NCI-H345 (cell line): Measurements from ENCODE around the gene TRIM13.
"Not testable (repeated sequence)": the region's sequence is repeated elsewhere in the genome, so short reads cannot be mapped to it uniquely, and the experiment has no call there.

ENCODE experiments used
- DNase-seq: peaks from one replicate; lab custom pipeline; 2025; lab: John Stamatoyannopoulos, UW

TRIM13 gene, protein sequence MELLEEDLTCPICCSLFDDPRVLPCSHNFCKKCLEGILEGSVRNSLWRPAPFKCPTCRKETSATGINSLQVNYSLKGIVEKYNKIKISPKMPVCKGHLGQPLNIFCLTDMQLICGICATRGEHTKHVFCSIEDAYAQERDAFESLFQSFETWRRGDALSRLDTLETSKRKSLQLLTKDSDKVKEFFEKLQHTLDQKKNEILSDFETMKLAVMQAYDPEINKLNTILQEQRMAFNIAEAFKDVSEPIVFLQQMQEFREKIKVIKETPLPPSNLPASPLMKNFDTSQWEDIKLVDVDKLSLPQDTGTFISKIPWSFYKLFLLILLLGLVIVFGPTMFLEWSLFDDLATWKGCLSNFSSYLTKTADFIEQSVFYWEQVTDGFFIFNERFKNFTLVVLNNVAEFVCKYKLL

DNA sequence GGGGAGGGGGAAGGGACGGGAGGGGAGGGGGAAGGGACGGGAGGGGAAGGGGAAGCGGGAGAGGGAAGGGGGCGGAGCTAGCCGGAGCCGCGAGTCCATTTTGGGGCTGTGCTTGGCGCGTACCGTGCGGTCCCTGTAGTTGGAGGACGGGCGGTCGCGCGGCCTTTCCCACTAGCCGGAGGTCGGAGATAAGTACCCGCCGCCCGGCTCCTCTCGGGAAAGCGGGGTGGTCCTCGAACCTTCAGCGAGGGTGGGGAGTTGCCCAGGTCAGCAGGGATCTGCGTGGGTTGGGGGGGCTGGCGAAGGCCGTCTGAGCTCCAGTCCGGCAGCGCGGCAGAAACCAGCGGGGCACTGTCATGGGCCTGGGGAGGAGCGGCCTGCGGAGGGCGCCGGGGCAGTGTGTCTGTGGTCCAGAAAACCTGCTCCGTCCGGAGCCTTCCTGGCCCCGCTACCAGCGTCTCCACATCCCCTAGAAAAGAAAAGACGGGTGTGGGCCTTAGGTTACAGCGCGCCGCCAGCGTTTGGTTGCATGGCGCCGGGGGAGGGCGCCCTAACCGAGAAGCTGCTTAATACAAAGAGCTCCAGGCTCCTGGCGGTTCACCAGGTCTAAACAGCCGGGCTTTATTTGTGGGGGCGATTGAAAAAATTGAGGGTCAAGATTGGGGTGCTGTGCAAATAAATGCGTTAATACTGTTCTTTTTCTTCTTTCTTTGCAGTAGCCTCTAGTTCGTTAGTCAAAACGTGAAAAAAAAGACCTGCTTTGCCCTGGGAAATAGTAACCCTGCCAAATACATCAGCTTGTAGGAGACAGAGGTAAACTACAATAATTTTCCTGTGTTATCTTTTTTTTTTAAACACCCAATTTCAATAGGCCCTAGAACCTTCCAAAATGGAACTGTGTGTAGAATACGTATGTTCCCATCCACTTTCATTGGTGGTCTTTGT is at the start of gene TRIM13:
Gene TRIM13, plus strand, starts transcription at position 92 of the 945 bp plus-strand sequence. CDS start 14,899 bp downstream, outside the sequence.
- peak; percentile 75 for DNase-seq

DNA sequence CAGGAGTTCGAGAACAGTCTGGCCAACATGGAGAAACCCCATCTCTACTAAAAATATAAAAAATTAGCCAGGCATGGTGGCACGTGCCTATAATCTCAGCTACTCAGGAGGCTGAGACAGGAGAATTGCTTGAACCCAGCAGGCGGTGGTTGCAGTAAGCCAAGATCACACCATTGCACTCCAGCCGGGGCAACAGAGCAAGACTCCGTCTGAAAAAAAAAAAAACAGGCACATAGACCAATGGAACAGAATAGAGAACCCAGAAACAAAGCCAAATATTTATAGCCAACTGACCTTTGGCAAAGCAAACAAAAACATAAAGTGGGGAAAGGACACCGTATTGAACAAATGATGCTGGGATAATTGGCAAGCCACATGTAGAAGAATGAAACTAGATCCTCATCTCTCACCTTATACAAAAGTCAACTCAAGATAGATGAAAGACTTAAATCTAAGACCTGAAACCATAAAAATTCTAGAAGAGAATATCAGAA is 48.0 kb upstream of the TRIM13 start:
- not testable (repeated sequence) for DNase-seq

DNA sequence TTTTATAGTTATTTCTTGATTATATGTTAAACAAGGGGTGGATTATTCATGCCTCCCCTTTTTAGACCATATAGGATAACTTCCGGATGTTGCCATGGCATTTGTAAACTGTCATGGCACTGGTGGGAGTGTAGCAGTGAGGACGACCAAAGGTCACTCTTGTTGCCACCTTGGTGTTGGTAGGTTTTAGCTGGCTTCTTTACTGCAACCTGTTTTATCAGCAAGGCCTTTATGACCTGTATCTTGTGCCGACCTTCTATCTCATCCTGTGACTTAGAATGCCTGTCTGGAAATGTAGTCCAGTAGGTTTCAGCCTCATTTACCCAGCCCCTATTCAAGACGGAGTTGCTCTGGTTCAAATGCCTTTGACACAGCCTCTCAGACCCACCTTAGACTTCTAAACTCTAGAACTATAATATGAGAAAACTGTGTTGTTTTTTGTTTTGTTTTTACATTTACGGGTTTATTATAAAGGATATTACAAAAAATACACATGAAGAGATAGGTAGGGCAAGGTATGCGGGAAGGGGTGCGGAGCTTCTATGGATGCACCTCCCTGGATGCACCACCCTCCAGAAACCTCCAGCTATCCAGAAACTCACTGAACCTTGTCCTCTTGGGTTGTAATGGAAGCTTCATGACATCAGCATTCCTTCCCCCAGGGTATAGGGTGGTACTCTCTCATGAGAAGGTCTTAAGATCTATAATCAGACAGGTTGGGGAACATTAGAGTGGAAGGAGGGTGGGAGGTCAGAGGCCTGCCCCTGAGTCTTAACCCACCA is 44.9 kb upstream of the TRIM13 start:
- no peak for DNase-seq

DNA sequence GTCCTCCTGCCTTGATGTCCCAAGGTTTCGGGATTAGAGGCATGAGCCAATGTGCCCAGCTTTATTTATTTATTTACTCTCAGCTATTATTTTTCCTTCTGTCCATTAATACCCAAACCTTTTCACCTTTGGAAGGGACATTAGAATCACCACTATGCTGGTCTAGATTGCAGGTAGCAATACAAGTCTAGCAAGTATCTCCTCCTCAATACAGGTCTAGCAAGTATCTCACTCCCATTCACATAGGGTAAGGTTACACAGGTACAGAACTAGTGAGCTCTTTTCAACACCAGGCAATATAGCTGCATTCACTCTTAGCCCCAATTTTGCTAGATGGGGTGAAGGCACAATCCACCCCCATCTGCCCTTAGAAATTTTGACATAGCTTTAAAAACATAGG is 43.3 kb upstream of the TRIM13 start:
- no peak for DNase-seq

DNA sequence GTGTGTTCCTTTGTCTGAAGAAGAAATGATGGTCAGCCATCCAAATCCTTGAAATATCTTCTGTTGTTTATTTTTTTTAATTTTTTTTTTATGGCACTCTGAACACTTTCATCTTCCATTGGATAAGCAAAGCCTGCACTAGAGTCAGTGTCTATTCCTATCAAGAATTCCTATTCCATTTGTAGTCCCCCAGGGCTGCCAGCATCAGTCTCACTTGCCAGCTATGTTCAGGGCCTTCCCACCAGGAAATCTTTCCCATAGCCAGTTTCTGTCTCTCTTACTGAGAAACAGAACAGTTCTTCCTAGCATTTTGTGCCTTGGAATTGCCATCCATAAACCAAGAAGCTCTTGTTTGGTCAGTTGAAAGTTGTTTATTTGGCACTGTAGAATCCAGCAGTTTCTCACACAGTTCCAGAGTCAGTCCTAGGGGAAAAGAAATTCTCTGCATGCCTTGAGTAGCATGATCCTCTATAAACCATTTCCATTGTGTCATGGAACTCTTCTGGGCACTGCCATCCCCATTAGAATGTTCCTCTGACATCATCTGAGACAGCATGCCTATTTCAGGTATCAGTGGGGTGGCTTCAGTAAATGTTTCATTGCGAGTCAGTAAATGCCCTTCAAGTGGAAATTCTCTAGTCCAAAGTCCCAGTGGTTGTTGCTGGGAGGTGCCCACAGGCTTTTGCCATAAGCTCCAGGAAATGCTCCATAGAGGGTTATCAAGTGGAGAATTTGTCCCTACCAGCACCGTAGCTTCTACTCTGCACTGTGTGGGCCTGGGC is 42.0 kb upstream of the TRIM13 start:
- DNase-seq, result no peak

DNA sequence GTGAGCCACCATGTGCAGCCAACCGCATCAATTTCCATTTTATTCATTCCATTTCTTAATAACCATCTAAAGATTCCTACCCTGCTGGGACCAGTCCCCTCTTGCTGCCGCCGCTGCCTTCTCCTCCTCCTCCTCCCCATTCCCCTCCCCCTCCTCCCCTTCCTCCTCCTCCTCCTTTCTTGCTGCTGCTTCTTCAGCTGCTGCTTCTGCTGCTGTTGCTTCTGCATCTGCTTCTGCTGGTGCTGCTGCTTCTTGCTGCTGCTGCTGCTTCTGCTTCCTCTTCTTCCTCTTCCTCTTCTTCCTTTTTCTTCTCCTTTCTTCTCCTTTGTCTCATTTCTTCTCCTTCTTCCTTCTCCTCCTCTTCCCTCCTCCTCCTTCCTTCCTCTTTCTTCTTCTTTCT is 40.7 kb upstream of the TRIM13 start:
- DNase-seq, result no peak

DNA sequence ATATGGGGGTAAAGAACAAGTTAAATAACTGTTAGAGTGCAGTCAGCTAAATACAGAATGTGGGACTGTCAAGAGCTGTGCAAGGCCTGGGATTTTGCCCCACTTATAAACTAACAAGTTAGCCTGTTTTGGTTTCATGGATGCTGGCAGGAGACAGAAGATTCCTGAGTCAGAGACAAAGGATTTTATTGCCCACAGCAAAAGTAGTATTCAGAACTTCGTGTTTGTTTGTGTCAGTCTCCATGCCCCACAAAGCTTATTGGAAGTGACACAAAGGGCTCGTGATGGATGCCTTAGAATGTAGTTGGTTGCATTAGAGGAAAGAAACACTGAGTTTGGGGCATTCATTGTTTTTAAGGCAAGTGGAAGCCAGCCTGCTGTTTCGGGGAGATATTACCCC is 38.5 kb upstream of the TRIM13 start:
- DNase-seq, result no peak

DNA sequence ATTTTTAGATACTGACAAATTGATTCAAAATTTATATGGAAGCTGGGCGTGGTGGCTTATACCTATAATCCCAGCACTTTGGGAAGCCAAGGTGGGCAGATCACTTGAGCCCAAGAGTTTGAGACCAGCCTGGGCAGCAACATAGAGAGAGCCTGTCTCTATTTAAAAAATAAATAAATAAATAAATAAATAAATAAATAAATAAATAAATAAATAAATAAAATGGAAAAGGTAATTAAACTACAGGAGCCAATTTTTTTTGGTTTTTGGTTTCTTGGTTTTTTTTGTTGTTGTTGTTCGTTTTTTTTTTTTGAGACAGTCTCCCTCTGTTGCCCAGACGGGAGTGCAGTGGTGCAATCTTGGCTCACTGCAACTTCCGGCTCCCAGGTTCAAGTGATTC is 29.4 kb upstream of the TRIM13 start:
- no peak for DNase-seq

DNA sequence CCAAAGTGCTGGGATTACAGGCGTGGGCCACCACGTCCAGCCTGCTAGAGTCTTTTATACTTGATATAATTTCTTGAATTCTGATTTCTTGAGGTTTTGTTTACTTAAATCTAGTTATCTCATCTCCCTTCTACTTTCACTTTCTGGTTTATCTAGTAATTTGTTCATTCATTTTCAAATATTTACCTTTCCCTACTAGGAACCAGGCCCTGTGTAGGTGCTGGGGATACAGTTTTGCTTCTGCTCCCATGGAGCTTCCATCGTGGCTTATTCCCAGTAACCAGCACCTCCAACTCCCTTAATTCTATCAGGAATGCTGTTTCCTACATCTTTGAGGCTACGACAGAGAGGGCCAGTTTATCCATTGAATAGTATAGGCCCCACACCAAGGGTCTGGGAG is 24.1 kb upstream of the TRIM13 start:
- no peak for DNase-seq

DNA sequence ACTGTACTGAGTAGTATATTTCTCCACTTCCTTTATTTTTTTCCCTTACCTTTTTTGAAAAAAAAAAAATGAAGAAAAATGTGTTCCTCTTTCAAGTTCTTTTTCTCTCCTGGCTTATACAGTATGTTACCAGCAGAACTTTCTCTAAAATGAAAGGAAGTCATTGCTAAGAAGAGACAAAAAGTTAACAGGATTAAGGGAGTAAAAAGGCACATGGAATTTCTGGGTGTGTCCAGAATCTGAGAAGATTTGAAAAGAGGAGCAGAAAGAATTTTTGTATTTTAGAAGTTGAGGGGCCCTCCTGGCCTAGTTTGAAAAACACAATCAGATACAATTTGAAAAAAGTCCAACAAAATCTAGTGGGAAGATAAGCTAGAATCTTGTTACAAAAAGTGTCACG is 21.0 kb upstream of the TRIM13 start:
- no peak for DNase-seq

DNA sequence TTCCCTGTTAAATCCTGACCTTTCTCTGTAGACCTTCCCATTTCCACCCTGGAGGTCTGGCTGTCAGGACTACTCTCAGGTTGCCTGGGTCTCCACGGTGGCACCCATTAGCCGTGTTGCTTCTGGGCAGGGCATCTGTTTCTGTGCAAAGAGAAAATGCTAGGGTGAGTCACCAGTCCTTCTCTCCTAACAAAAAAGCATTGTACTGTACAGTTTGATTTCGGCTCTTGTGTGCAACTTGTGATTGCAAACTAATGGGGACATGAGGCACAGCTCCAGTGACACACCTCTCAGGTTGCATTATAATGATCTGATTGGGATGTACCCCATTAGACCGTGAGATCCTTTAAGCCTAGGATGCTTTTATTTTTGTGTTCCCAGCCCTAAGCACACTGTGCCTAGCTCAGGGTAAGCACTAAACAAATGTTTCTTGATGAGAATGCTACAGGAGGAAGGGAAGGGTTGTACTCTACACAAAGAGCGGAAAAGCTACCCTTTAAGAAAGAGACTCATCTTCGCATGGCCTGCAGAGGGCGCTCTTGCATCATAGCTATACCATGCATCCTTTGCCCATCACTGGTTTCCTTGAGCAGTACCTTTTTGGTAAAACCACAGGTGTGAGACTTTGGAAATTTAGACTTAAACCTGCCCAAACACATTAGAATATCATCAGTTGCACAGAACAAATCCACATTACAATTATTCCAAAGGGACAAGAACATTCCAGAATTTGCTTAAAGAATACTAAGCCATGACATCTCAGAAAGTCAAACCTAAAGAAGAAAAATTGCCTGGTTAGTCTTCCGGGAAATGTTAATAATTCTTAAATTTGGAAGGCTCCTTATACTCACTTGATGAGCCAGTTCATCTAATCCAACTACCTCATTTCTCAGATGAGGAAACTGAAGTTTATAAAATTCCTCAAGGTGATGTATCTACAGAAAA is 20.3 kb upstream of the TRIM13 start:
- peak; percentile 24 for DNase-seq

DNA sequence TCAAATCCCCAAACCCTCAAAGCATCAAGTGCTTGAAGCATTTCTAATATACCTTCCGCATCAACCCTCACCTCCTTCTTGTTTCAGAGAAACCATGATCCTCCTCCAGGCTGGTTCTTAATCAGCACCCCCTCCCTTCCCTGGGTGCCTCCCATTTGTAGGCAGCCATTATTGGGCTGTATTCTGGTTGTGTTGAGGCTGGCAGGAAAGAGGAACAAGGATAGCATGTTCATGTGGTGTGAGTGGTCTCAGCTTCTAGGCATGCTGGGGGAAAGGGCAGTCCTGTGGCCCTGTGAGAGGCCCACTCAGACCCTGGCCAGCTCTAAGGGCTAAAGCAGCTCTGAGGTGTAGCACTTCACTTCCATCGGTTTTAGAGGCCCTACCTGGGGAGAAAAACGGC is 18.9 kb upstream of the TRIM13 start:
- no peak for DNase-seq

DNA sequence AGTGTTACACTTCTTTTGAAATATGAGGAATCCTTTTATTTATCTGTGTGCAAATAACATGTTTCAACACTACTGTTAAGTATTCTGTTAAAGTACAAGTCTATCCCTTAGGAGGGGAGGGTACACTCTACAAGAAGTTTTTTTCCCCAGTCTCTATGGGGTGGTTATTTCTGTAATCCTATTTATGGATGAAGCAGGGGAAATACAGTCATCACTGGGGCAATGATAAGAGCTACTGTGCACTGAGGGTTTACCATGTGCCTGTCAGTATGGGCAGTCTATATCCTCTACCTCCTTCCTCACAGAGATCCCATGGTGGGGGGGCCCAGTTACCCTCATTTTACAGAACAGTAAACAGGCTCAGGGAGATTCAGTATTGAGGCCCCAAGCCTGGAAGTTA is 16.6 kb upstream of the TRIM13 start:
- DNase-seq, result no peak

DNA sequence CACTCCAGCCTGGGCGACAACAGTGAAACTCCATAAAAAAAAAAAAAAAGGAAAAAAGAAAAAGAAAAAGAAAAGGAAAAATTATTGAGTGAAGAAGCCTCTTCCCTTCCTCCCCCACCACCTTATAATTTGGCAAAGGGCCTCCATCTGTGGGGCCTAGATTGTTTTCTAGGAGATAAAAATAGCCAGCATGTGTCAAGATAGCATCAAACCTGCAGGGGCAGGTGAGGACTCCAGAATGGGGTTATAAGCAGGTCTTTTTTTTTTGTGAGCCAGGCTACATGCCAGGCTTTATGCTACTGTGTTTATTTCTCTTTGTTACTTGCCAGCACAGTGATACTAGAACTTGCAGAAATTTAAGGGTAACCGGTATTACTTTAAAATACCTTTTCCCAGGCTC is 11.7 kb upstream of the TRIM13 start:
- no peak for DNase-seq

DNA sequence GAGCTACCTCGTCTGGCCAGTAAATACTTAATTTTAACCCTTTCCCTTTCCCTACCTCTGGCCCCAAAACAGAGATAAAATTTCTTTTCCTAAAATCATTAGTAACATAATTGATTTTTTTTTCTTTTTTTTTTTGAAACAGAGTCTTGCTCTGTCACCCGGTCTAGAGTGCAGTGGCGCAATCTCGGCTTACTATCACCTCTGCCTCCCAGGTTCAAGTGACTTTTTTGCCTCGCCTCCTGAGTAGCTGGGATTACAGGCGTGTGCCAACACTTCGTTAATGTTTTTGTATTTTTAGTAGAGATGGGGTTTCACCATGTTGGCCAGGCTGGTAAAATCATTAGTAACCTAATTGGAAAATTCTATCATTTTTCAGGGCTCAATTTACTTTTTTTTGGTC is 10.4 kb upstream of the TRIM13 start:
- DNase-seq, result no peak

DNA sequence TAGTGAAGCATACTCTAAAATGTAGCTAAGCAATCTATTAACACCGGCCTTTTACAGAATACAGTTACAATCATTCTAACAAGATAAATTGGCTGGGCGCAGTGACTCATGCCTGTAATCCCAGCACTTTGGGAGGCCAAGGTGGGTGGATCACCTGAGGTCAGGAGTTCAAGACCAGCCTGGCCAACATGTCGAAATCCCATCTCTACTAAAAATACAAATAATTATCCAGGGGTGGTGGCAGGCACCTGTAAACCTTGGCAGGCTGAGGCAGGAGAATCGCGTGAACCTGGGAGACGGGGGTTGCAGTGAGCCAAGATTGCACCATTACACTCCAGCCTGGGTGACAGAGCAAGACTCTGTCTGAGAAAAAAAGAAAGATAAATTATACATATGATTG is 6.2 kb upstream of the TRIM13 start:
- DNase-seq, result not testable (repeated sequence)

DNA sequence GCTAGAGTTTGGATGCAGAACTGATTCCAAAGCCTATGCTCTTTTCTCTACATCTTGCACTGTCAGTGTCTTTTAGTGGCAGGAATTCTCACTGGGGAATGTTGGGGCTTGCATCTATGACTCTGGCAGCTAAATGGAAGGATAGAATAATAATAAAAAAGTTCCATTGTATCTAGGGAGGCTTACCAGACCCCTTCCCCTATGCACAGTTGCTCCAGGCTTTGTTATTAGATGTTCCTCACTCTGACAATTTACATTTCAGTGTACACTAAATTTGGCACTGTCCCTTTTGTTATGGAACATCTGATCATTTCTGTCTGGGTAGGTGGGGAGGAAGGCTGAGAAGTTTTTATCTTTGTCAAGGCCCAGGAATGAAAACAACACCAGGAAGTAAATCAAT is 3.7 kb upstream of the TRIM13 start:
- DNase-seq, result no peak

DNA sequence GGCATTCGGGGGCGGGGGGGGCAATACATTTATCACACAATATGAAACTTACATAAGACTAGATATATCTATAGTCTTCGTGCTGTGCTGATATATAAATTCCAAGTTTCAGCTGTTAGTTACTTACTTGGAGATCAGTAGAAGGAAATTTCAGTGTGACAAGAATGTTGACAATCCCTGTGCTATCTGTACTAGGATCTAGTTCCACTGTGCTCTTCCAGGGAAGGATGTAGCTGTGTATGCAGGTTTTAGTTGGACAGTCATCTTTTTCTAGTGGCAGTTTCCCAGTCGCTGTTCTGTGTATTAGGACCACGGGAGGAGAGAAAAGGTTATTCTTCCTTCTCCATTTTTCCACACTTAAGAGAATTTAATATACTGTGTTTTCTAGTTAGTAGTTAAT is 3.2 kb upstream of the TRIM13 start:
- no peak for DNase-seq

DNA sequence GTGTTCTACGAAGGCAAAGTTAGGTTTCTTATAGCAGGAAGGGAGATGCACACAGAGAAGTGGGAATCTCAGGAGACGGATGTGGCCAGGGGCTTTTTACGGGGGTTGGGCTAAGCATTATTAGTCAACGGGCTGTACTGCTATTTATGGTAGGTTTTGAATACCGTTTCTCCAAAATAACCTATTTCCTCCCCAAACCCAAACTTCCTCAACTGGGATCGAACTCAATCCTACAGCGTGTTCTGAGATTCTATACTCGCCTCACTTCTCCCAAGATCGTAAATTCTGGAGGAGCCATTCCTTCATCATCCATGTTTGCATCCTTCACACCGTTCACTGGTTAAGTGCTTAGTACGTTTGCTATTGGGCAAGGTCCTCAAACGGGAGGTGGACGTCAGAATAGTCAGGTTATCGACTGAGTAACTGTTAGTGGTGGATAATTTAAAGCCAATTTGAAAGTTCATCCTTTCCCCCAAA is 1.2 kb upstream of the TRIM13 start:
- DNase-seq, result no peak
